H1 (cell line): Measurements from ENCODE around the gene STAT2. TPM values are rescaled to one million over a fixed set of nuclear protein-coding genes. Genes with fewer than 3 reads are reported as not detected.

Source experiments
- CHD7 ChIP-seq: fragments of 300-600 bp; sonication (generic); IDR thresholded peaks from 2 replicates; pipeline ENCODE4 v1.7.1; 2012; ENCODE audit warnings: low read length, moderate library complexity, mild to moderate bottlenecking, inconsistent platforms; ENCODE audit not compliant: insufficient replicate concordance
- HDAC2 ChIP-seq, 2 experiments: fragments of 300-600 bp in 1 of 2; sonication (generic) in 1 of 2; IDR thresholded peaks; 2 replicates each; pipeline ENCODE4 v1.6.1; 2011 to 2012; ENCODE audit warnings: low read depth in 2 of 2, low read length in 2 of 2, mild to moderate bottlenecking in 2 of 2, moderate library complexity in 2 of 2, borderline replicate concordance in 1 of 2, inconsistent platforms in 1 of 2
- MAX ChIP-seq: IDR thresholded peaks from 2 replicates; pipeline ENCODE4 v1.6.1; 2012; ENCODE audit warnings: inconsistent platforms
- RAD21 ChIP-seq, 2 experiments: IDR thresholded peaks in 1 of 2; conservative IDR thresholded peaks in 1 of 2; 2 replicates each; pipeline ENCODE4 v1.6.1; 2011; ENCODE audit warnings: low read depth in 2 of 2, low read length in 2 of 2, improper control_type of control experiment in 1 of 2, inconsistent platforms in 1 of 2, mild to moderate bottlenecking in 1 of 2, moderate library complexity in 1 of 2
- RXRA ChIP-seq: IDR thresholded peaks from 2 replicates; pipeline ENCODE4 v1.6.1; 2011; ENCODE audit warnings: low read depth, mild to moderate bottlenecking, low read length, moderate library complexity; ENCODE audit not compliant: insufficient read depth
- TBP ChIP-seq: IDR thresholded peaks from 2 replicates; pipeline ENCODE4 v1.6.1; 2011; ENCODE audit warnings: low read depth, low read length, improper control_type of control experiment
- ZNF274 ChIP-seq: IDR thresholded peaks from 2 replicates; pipeline ENCODE4 v1.7.0; 2012; ENCODE audit warnings: low read length, borderline replicate concordance; ENCODE audit errors: extremely low read depth
- polyA plus RNA-seq, 7 experiments: library from polyadenylated mRNA; depleted of rRNA in 3 of 7; stranded (reverse) in 5 of 7; unstranded in 2 of 7; fragments of >200 nt in 5 of 7; fragments of 200-250 nt in 2 of 7; gene quantifications; 1 replicate in 5 of 7; 2 replicates in 1 of 7; 4 replicates in 1 of 7; pipeline versions ENCODE4 v1.2.1 to v1.2.3, GENCODE V29; 2011 to 2013; ENCODE audit warnings: missing spikeins in 2 of 7, mixed read lengths in 2 of 7
- total RNA-seq: library from RNA; stranded (reverse); fragmentation: NEBNext Ultra II Directional; extraction: Animal tissue kit (Norgen Biotek cat#: 25700); gene quantifications from 2 replicates; pipeline ENCODE4 v1.2.1, GENCODE V29; 2021

Gene STAT2
- total and polyA plus RNA-seq, 2 of the 8 experiments (the other 6 are each of a cell fraction or from before 2014, with no cell fraction given): 37.1 to 44.7 TPM

GRCh38 chr12:56408799-56409417 lies 49.0 kb upstream of the STAT2 start (continued):
- TF ChIP-seq CHD7 (no peak), ZNF274 (no peak), TBP (no peak), MAX (no peak), HDAC2 (IDR thresholded peaks at IDR 0.05; ENCODE audit: borderline replicate concordance in 1 of 2, low read depth in 2 of 2, low read length in 2 of 2) (no peak), RXRA (no peak), RAD21 (IDR thresholded peaks at IDR 0.05 in 1 of 2, conservative IDR thresholded peaks at IDR 0.05 in 1 of 2; ENCODE audit: low read depth in 2 of 2, low read length in 2 of 2) (no peak)
